Large intestine (tissue), 3 donors: ENCODE data around the gene ATP9B. TPM values are rescaled to one million over a fixed set of nuclear protein-coding genes. Genes with fewer than 3 reads are reported as not detected.

Experiments
- DNase-seq, 2 donors: peaks; one replicate each; pipeline versions ENCODE4 v3.0.0 to v3.0.0-alpha.2; 2013
- H3K27ac ChIP-seq: one replicate; pipeline ENCODE4 v1.5.1; 2013; ENCODE audit warnings: low read length
- H3K27me3 ChIP-seq: 2 replicates; pipeline ENCODE4 v1.6.1; 2013; ENCODE audit warnings: low read length; ENCODE audit not compliant: control insufficient read depth, insufficient read depth
- H3K36me3 ChIP-seq: 2 replicates; pipeline ENCODE4 v1.6.1; 2013; ENCODE audit warnings: low read length; ENCODE audit not compliant: control insufficient read depth, insufficient read depth
- H3K4me1 ChIP-seq: one replicate; pipeline ENCODE4 v1.6.1; 2013; ENCODE audit warnings: low read length; ENCODE audit not compliant: control insufficient read depth, insufficient read depth
- H3K4me3 ChIP-seq: one replicate; pipeline ENCODE4 v1.5.1; 2013; ENCODE audit warnings: low read length
- H3K9me3 ChIP-seq: one replicate; pipeline ENCODE4 v1.6.1; 2013; ENCODE audit warnings: mild to moderate bottlenecking, low read depth, low read length, moderate library complexity; ENCODE audit not compliant: control insufficient read depth
- WGBS: methylation state at CpG from one replicate; pipeline ENCODE4 v1.1.5; 2013; ENCODE audit warnings: low lambda C conversion rate; ENCODE audit not compliant: insufficient coverage; 5-methylcytosine and 5-hydroxymethylcytosine counted together
- polyA plus RNA-seq: library from polyadenylated mRNA; unstranded; fragments of 120-200 nt; gene quantifications from one replicate; pipeline ENCODE4 v1.2.1, GENCODE V29; 2013

ATP9B gene
- polyA plus RNA-seq, 1 donor = 19.9 TPM

DNA sequence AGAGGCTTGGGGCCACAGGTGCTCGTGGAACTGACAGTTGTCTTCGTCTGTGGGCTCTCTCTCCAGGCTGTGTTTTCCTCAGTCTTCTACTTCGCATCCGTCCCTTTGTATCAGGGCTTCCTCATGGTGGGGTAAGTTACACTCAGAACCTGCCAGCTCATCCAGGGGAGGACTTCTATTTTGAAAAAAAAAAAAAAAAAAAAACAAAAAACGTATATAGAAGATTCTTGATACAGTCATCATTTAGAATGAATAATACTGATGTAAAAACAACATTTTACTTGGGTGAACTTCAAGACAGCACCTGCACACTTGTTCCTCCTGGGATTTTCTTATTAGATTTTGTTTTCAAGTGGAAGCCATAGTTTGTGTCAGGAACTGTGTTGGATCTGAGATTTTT is 278.9 kb downstream of the ATP9B start:
- 94% methylated on average over 3 of the region's 5 CpGs for WGBS

DNA sequence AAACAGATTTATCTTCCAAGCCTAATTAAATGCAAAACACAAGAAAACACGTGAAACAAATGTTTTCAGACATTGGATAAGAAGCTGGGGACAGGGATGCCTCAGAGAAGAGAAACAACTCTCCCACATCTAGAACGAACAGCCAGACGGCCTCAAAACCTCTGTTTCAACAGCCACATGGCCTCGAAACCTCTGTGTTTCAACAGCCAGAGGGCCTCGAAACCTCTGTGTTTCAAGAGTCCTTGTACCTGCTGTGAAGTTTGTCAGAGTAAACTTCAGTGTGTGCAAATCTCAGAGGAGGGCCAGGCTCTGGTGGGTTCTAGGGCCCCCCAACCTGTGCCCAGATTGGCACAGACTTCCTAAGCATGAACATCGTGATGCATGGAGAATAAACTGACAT is 283.2 kb downstream of the ATP9B start:
- DNase-seq = no peak
- Histone ChIP-seq H3K27me3 (no peaks in the 10 kb centered on the region), H3K36me3 (peaks cover 42% of the 10 kb centered on the region), H3K4me1 (no peaks in the 10 kb centered on the region), H3K9me3 (no peaks in the 10 kb centered on the region), H3K4me3 (no peak overlapping the region), H3K27ac (no peak overlapping the region)
- 85% methylated on average over 2 of the region's 6 CpGs for WGBS

More for the DNA sequence above, 278.9 kb downstream of the ATP9B start:
- H3K9me3 ChIP-seq = no peaks in the 10 kb centered on the region
- H3K4me1 ChIP-seq = no peaks in the 10 kb centered on the region
- H3K36me3 ChIP-seq = peaks cover 57% of the 10 kb centered on the region
- no peak overlapping the region for H3K4me3 ChIP-seq
- no peaks in the 10 kb centered on the region for H3K27me3 ChIP-seq
- no peak overlapping the region for H3K27ac ChIP-seq
- DNase-seq = no peak

GRCh38 chr18:79353267-79353666 is 284.1 kb downstream of the ATP9B start:
- H3K9me3 ChIP-seq = no peaks in the 10 kb centered on the region
- no peak overlapping the region for H3K27ac ChIP-seq
- no peaks in the 10 kb centered on the region for H3K27me3 ChIP-seq
- no peak for DNase-seq
- H3K4me1 ChIP-seq = no peaks in the 10 kb centered on the region
- H3K36me3 ChIP-seq = peaks cover 35% of the 10 kb centered on the region
- WGBS = no CpG with 5 or more reads among the region's 17 CpGs
- no peak overlapping the region for H3K4me3 ChIP-seq

DNA sequence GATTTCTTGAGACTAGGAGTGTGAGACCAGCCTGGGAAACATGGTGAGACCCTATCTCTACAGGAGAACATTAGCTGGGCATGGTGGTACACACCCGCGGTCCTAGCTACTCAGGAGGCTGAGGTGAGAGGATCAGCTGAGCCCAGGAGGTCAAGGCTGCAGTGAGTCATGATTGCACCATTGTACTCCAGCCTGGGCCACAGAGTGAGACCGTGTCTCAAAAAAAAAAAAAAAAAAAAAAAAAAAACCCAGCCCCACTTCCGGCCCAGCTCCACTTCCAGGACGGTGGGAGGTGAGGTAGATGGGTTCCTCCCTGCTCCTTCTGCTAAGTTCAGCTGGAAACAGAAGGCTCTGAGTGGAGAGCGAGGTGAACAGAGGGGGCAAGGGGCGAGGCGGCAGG is 285.2 kb downstream of the ATP9B start:
- H3K27ac ChIP-seq = no peak overlapping the region
- no peaks in the 10 kb centered on the region for H3K27me3 ChIP-seq
- no peaks in the 10 kb centered on the region for H3K4me1 ChIP-seq
- WGBS = no CpG with 5 or more reads among the region's 8 CpGs
- H3K9me3 ChIP-seq = no peaks in the 10 kb centered on the region
- peaks cover 32% of the 10 kb centered on the region for H3K36me3 ChIP-seq
- H3K4me3 ChIP-seq = no peak overlapping the region
- DNase-seq = no peak

GRCh38 chr18:79355433-79356335 is 286.5 kb downstream of the ATP9B start:
- Histone ChIP-seq H3K4me3 (no peak overlapping the region), H3K9me3 (no peaks in the 10 kb centered on the region), H3K4me1 (no peaks in the 10 kb centered on the region), H3K27ac (no peak overlapping the region), H3K27me3 (no peaks in the 10 kb centered on the region), H3K36me3 (peaks cover 31% of the 10 kb centered on the region)
- DNase-seq = no peak
- WGBS = 83% methylated on average over 7 of the region's 26 CpGs

- peaks cover 37% of the 10 kb centered on the region for H3K36me3 ChIP-seq
- DNase-seq = no peak
These were observed 287.2 kb downstream of the ATP9B start for GRCh38 chr18:79356435-79356834.

DNA sequence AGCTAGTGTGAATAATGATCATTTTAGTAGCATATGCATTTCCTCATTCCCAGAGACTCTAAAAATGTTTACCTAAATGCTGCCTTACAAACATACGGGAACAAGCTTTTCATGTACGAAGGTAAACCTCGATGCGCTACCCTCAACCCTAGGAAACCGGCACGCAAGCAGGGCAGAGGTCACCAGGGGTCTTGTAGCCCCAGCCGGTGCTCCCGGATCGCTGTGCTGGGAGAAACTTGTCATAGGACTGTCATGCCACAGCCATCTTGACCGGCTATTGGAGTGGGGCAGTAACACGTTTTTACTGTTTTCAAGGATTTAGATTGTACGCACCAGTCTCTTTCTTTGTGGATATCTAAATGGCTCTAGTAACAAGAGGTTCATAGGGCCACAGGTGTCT is 291.7 kb downstream of the ATP9B start:
- no CpG with 5 or more reads among the region's 12 CpGs for WGBS

More at GRCh38 chr18:79356435-79356834, 287.2 kb downstream of the ATP9B start:
- Histone ChIP-seq H3K27me3 (no peaks in the 10 kb centered on the region), H3K9me3 (no peaks in the 10 kb centered on the region), H3K4me3 (no peak overlapping the region), H3K4me1 (no peaks in the 10 kb centered on the region), H3K27ac (no peak overlapping the region)
- no CpG with 5 or more reads among the region's 5 CpGs for WGBS

DNA sequence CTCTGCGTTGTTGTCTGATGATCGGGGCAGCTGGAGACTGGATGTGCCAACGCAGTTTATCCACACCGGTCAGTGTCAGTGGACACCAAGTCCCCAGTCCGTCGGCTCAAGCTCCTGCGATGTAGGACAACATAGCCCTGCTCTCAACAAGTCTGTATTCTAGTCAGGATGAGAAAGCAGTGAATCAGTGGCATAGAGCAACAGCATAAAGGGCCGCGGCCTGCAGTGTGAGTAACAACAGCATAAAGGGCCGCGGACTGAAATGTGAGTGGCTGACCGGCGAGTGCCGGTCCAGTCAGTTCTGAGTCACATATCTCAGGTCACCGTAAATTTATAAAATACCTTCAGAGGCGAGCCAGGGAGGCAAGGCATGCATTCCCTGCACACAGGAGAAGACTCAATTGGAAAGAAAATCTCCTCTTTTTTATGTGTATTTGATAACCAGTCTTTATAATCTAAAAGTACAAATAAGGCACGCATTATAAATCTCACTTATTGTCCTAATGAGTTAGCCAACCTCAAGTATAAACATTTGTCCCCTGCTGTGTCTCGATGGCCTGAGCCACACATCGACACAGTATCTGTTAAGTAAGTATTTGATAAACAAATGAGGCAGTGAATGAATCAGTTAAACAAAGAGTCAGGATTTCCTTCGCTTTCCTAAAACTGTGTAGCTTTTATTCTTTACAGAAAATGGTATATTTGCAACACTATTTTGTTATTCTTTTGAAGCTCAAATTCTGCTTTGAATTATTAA is 292.8 kb downstream of the ATP9B start:
- Histone ChIP-seq H3K27me3 (no peaks in the 10 kb centered on the region), H3K4me1 (no peaks in the 10 kb centered on the region), H3K27ac (no peak overlapping the region), H3K36me3 (peaks cover 29% of the 10 kb centered on the region), H3K9me3 (peaks cover 3% of the 10 kb centered on the region), H3K4me3 (no peak overlapping the region)
- no peak for DNase-seq
- WGBS = 100% methylated on average over 1 of the region's 20 CpGs

More for the DNA sequence above, 291.7 kb downstream of the ATP9B start:
- Histone ChIP-seq H3K9me3 (peaks cover 3% of the 10 kb centered on the region), H3K27ac (no peak overlapping the region), H3K27me3 (no peaks in the 10 kb centered on the region), H3K4me1 (no peaks in the 10 kb centered on the region), H3K4me3 (no peak overlapping the region), H3K36me3 (peaks cover 29% of the 10 kb centered on the region)
- no peak for DNase-seq

- 100% methylated on average over 2 of the region's 13 CpGs for WGBS
- Histone ChIP-seq H3K4me1 (no peaks in the 10 kb centered on the region), H3K27me3 (no peaks in the 10 kb centered on the region), H3K9me3 (peaks cover 3% of the 10 kb centered on the region), H3K4me3 (no peak overlapping the region), H3K27ac (no peak overlapping the region), H3K36me3 (peaks cover 20% of the 10 kb centered on the region)
- DNase-seq = no peak
These were observed 296.5 kb downstream of the ATP9B start for GRCh38 chr18:79365701-79366100.

- peaks cover 14% of the 10 kb centered on the region for H3K36me3 ChIP-seq
- no peak for DNase-seq
- H3K9me3 ChIP-seq = peaks cover 3% of the 10 kb centered on the region
- H3K27me3 ChIP-seq = no peaks in the 10 kb centered on the region
- H3K4me1 ChIP-seq = no peaks in the 10 kb centered on the region
- H3K4me3 ChIP-seq = no peak overlapping the region
- H3K27ac ChIP-seq = no peak overlapping the region
- no CpG with 5 or more reads among the region's 29 CpGs for WGBS
These were observed 297.2 kb downstream of the ATP9B start for GRCh38 chr18:79366177-79367094.
